ENCODE measurements around the gene VAT1L.

The VAT1L gene

GRCh38 chr16:77913738-77914253 is 125.4 kb downstream of the VAT1L start:
- no peak overlapping the region for H3K4me3 ChIP-seq (ENCODE audit: low read depth, low read length)
- no peak for DNase-seq (ENCODE audit: low read depth)
- no peak for TF ChIP-seq CTCF (IDR thresholded peaks at IDR 0.05; ENCODE audit: insufficient read depth, low read depth, low read length, missing control alignments)

GRCh38 chr16:77916111-77916510 is 127.7 kb downstream of the VAT1L start:
- DNase-seq (ENCODE audit: low read depth) = no peak
- no peak for TF ChIP-seq CTCF (IDR thresholded peaks at IDR 0.05; ENCODE audit: insufficient read depth, low read depth, low read length, missing control alignments)
- H3K4me3 ChIP-seq (ENCODE audit: low read depth, low read length) = no peak overlapping the region

- H3K4me3 ChIP-seq (ENCODE audit: low read depth, low read length) = no peak overlapping the region
- no peak for TF ChIP-seq CTCF (IDR thresholded peaks at IDR 0.05; ENCODE audit: insufficient read depth, low read depth, low read length, missing control alignments)
- no peak for DNase-seq (ENCODE audit: low read depth)
Observed at GRCh38 chr16:77917971-77918370, 129.6 kb downstream of the VAT1L start.

GRCh38 chr16:77918809-77919707 is 130.7 kb downstream of the VAT1L start:
- no peak overlapping the region for H3K4me3 ChIP-seq (ENCODE audit: low read depth, low read length)
- DNase-seq (ENCODE audit: low read depth) = no peak
- TF ChIP-seq CTCF (IDR thresholded peaks at IDR 0.05; ENCODE audit: insufficient read depth, low read depth, low read length, missing control alignments) = no peak

- no peak for TF ChIP-seq CTCF (IDR thresholded peaks at IDR 0.05; ENCODE audit: insufficient read depth, low read depth, low read length, missing control alignments)
- DNase-seq (ENCODE audit: low read depth) = no peak
- no peak overlapping the region for H3K4me3 ChIP-seq (ENCODE audit: low read depth, low read length)
Observed at GRCh38 chr16:77919761-77920415, 131.5 kb downstream of the VAT1L start.

- no peak overlapping the region for H3K4me3 ChIP-seq (ENCODE audit: low read depth, low read length)
- no peak for TF ChIP-seq CTCF (IDR thresholded peaks at IDR 0.05; ENCODE audit: insufficient read depth, low read depth, low read length, missing control alignments)
- no peak for DNase-seq (ENCODE audit: low read depth)
Observed at GRCh38 chr16:77920984-77921383, 132.6 kb downstream of the VAT1L start.

Data from GM12865 (cell line).